NCI-H69 (cell line): ENCODE results near the gene CES4A.
A peak's percentile ranks its signal among the peaks of the same experiment; 100 is the strongest.
"Not testable (repeated sequence)": the region's sequence is repeated elsewhere in the genome, so short reads cannot be mapped to it uniquely, and the experiment has no call there.

Source experiments
- DNase-seq: peaks from one replicate; lab custom pipeline; 2025; lab: John Stamatoyannopoulos, UW

Gene CES4A

DNA sequence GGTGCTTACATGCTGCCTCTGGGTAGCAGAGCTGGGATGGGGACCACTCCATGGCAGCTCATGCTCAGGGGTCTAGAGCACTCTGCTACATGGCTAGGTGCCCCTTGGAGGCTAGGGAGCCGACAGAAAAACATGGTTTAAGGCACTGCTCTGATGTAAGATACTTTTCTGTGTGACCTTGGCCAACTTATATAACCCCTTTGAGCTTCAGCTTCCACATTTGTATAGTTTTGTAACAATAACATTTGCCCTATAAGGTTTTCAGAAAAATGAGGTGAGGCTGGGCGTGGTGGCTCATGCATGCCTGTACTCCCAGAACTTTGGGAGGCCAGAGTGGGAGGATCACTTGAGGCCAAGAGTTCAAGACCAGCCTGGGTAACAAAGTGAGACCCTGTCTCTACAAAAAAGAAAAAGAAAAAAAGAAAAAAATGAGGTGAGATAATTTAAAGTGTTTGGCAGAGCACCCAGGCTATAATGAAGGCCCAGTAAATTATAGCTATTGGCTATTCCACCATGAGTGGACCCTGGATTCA, 3.2 kb downstream of the CES4A start:
- no peak for DNase-seq

DNA sequence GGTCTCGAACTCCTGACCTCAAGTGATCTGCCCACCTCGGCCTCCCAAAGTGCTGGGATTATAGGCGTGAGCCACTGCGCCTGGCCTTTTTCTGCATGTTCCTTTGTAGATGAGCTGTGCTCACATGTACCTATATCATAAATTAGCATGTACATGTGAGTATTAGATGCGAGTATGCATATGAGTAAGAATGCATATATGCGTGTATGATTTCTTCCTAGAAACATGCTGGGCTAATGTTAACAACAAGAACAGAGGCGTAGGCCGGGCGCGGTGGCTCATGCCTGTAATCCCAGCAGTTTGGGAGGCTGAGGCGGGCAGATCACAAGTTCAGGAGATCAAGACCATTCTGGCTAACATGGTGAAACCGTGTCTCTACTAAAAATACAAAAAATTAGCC, 5.2 kb downstream of the CES4A start:
- DNase-seq = not testable (repeated sequence)

- no peak for DNase-seq
Observed at GRCh38 chr16:66996324-66996982, 8.1 kb downstream of the CES4A start.

GRCh38 chr16:66996983-66997358, 8.6 kb downstream of the CES4A start:
- no peak for DNase-seq

DNA sequence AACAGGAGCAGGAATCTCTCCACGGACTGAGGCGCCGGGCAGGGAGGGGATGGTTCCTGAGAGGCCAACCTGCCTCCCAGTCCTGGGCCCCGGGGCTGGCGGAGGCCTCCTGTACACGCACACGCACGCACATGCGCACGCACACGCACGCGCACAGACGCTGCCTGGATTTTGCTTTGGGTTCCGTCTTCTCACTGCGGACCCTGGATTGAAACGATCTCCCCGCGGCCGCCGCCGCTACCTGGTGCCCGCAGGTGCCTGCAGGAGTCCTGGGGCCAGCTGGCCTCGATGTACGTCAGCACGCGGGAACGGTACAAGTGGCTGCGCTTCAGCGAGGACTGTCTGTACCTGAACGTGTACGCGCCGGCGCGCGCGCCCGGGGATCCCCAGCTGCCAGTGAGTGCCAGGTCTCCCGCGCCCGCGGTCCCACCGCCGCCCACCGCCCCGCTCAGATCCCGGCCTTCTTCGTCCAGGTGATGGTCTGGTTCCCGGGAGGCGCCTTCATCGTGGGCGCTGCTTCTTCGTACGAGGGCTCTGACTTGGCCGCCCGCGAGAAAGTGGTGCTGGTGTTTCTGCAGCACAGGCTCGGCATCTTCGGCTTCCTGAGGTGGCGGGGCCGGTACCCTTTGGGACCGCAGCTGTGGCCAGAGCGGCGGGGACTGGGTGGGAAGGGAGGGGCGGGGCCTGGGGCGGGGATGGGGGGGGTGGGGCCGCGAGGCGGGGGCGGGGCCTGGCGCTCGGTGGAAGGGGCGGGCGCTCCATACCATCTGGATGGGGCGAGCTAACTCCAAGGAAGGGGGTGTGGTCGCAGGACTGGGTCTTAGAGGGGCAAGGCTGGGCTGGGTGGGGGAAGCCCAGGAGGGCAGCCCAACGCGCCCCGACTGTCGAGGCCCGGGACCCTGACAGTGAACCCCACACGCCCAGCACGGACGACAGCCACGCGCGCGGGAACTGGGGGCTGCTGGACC, 12.3 kb downstream of the CES4A start:
- DNase-seq = peak; percentile 70

GRCh38 chr16:67001726-67002125, 13.3 kb downstream of the CES4A start:
- no peak for DNase-seq

- no peak for DNase-seq
Observed at GRCh38 chr16:67006930-67007658, 18.7 kb downstream of the CES4A start.

DNA sequence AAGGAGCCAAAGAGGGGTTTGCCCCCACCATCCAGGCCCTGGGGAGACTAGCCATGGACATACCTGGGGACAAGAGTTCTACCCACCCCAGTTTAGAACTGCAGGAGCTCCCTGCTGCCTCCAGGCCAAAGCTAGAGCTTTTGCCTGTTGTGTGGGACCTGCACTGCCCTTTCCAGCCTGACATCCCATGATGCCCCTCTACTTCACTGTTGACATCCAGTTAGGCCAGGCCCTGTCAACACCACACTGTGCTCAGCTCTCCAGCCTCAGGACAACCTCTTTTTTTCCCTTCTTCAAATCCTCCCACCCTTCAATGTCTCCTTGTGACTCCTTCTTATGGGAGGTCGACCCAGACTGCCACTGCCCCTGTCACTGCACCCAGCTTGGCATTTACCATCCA, 20.8 kb downstream of the CES4A start:
- DNase-seq = no peak

GRCh38 chr16:67011274-67011673, 22.9 kb downstream of the CES4A start:
- no peak for DNase-seq

DNA sequence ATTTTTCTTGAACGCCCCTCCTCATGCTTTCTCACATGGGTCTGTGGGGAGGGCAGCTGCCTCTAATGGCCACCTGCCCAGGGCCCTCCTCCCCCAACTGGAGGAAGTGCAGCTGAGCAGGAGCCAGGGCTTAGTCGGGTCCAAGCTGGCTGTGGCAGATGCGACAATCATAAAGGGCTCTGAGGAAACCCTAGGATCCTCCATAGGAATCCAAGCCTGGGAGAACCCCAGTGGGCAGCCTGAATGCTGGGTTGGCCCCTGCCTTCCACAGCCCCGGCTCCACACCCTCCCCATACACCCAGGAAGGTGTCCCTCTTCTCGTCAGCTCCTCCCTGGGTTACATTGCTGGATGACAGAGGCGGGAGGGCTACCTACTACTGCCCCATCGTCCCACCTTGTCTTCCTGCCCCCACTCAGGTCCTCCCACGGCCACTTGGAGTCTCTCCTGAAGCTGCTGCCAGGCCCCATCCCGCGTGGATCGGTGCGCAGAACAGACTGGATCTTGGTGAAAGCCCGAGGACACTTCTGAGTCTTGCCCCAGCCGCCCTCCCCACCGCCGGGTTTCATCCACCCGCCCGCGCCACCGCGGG, 24.9 kb downstream of the CES4A start:
- DNase-seq = peak; percentile 47

DNA sequence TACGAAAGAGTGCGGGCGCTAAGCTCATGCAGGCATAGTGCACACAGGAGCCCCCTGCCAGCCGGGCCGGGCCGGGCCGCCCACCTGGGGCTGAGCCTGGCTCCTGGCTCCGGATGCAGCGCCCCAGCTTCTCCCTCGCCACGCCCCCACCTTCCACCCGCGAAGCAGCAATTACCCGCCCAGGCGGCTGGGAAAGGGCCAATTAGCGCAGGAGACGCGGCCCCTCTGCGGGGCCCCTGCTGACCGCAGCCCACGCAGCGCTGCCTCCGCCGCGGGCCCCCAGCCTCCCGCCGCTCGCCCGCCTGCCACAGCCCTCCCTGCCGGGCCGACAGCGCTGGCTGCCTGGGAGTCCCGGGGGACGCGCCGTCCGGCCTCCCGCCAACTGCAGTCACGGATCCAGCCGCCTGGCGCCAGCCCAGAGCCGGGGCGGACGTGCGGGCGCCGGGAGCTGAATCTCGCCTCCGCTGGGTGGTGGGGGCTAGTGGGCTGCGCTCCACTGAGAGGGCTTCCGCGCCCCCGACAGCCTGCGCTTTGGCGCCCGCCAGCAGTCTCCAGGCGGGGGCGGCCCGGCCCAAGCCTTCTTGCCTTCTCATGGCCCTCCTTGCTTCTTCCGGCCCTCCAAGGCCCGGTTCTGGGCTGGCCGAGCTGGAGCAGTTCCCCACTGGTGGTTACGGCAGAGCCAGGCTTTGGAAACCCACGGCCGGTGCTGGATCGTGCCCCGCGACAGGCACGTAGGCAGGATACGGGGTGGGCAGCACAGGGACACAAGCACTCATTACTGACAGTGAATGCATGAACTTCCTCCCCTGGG, 25.6 kb downstream of the CES4A start:
- peak; percentile 90 for DNase-seq

DNA sequence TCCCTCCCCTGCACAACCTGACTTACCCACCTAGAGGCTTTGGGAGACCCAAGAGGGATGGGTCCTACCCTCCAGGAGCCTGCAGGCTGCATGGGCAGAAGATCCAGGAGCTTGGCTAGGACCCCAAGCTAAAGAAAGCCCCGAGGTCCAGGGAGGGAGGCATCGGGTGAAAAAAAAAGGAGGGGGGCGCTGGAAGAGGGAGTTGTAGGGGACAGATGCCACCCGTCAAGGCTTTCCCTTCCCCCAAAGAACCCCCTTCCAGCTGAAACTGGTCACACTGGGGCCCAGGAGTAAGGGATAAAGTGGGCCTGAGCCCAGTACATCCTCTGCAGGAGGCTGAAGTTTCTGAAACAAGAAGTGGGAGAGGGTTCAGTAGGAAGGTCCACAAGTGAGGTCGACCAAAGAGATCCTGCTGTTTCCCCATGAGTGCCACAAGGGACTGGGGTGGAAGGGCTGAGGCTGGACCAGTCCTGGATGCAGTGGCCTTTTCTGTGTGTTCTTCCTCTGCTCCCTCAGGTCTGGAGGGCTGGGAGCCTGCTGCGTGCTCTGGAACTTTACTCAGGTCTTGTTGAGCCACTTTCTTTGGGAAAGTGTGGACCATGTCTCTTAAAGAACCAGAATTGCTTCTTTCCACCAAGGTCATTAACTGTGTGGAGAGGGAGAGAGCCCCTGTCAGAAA, 26.4 kb downstream of the CES4A start:
- no peak for DNase-seq

- DNase-seq = no peak
Observed at GRCh38 chr16:67015313-67015731, 26.9 kb downstream of the CES4A start.

DNA sequence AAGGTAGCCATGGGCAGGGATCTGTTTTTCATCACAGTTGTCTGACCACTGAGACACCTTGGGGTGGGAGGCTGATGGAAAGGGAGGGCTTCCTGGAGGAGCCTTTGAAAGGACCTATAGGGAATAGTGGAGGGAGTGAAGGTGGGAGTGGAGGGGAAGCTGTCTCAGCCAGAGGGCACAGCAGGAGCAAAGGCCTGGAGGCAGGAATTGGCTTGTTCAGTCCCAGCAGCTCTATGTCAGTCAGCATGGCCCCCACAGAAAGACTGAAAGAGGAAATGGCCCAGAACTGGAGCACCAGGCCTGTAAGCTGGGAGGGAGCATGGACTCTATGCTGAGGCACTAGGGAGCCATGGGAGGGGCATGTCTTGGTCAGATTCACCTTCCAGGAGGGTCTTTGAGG, 27.8 kb downstream of the CES4A start:
- DNase-seq = peak; percentile 7

GRCh38 chr16:67016681-67017420, 28.5 kb downstream of the CES4A start:
- DNase-seq = no peak

- DNase-seq = no peak
Observed at GRCh38 chr16:67017421-67017750, 29.0 kb downstream of the CES4A start.

DNA sequence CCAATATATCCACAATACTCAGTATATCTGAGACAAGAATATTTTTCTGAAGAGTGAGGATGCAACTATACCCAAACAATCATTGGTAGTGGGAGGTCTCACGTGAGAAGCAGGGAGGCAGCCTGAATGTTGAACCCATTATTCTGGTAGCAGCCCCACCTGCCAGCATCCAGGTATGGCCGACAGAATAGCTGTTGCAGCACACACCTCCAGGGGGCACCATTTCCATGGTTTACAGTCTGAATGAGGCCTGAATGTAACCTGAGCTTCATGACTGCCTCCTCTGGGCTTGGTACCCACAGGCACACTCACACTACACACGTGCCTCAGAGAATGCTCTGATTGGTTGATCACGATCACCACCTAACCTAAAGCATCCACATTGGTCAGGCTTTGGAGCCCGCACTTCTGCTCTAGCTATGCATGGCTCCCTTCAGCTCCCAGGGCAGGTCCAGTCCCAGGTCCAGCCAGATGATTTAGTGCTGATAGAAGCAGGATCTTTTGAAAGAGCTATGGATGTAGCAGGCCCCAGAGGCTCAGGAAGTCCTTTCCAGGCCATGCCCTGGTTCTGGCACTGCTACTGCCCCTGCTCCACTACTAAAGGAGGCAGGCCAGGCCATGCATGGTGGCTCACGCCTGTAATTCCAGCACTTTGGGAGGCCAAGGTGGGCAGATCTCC, 29.6 kb downstream of the CES4A start:
- peak; percentile 94 for DNase-seq

DNA sequence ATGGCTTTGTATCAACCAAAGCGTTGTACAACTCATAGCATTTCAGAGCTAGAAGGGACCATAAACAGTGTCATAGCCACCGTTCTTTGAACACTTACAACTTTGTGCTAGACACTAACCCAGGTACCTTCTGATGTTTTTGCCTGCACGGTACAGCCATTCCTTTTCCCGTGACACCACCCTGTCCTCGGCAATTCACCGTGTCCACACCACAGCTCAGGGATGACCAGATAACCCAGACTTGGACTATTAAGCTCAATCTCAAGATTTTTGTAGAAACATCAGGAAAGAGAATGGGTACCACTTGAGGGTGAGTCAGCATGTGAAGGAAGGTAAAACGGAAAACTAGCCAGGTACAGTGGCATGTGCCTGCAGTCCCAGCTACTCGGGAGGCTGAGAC, 30.8 kb downstream of the CES4A start:
- no peak for DNase-seq

DNA sequence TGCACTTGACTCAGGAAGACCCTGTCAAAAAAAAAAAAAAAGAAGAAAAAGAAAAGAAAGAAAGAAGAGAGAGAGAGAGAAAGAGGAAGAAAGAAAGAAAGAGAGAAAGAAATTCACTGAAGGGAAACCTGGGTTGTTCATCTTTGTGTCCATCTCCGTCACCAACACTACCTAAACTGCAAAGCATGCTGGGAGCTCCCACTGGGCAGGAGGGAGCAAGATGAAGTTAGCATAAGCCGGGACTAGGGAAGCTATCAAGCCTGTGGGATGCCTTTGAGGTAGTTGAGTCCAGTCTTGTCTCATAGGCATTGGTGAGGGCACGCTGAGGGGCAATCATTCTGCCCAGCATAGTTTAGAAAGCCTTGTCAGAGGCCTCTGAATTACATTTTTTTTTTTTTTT, 32.9 kb downstream of the CES4A start:
- no peak for DNase-seq
